HL-60 (cell line): Measurements from ENCODE around the gene LBR.

ENCODE experiments used
- DNase-seq, 2 experiments: peaks; one replicate each; pipeline ENCODE4 v3.0.0-alpha.2; 2010 to 2020; ENCODE audit warnings: low read depth in 1 of 2, low spot score in 1 of 2
- H3K27ac ChIP-seq: fragments of 250-450 bp; sonication (Bioruptor Pico); replicated peaks from 2 replicates; pipeline ENCODE4 v1.5.1; 2020; ENCODE audit warnings: mild to moderate bottlenecking, moderate library complexity
- H3K27me3 ChIP-seq: fragments of 250-450 bp; sonication (Bioruptor Pico); 2 replicates; pipeline ENCODE4 v1.5.1; 2021; ENCODE audit warnings: mild to moderate bottlenecking, moderate library complexity; ENCODE audit not compliant: insufficient read depth, poor library complexity, severe bottlenecking
- H3K4me3 ChIP-seq: replicated peaks from 2 replicates; pipeline ENCODE4 v1.5.1; 2011; ENCODE audit warnings: mild to moderate bottlenecking, control low read depth, low read length; ENCODE audit not compliant: insufficient read depth
- CTCF ChIP-seq: IDR thresholded peaks from one replicate; pipeline ENCODE4 v1.5.1; 2011; ENCODE audit warnings: low read length, control low read depth, inconsistent platforms; ENCODE audit not compliant: insufficient read depth
- GABPA ChIP-seq: IDR thresholded peaks from 2 replicates; pipeline ENCODE4 v1.6.1; 2012; ENCODE audit warnings: low read depth
- POLR2AphosphoS5 ChIP-seq: IDR thresholded peaks from 2 replicates; pipeline ENCODE4 v1.6.1; 2012; ENCODE audit warnings: low read depth
- REST ChIP-seq: IDR thresholded peaks from 2 replicates; pipeline ENCODE4 v1.6.1; 2012; ENCODE audit warnings: low read depth; ENCODE audit not compliant: insufficient replicate concordance
- SPI1 ChIP-seq: IDR thresholded peaks from 2 replicates; pipeline ENCODE4 v1.6.1; 2012; ENCODE audit warnings: low read depth, mild to moderate bottlenecking, borderline replicate concordance

The LBR gene

GRCh38 chr1:225366018-225366417 lies 61.8 kb downstream of the LBR start:
- DNase-seq = no peak
- no peak overlapping the region for H3K27ac ChIP-seq
- no peak for TF ChIP-seq SPI1
- TF ChIP-seq CTCF = no peak
- TF ChIP-seq GABPA = no peak
- TF ChIP-seq POLR2AphosphoS5 = no peak
- TF ChIP-seq REST = no peak
- H3K27me3 ChIP-seq = no peaks in the 10 kb centered on the region
- no peak overlapping the region for H3K4me3 ChIP-seq

GRCh38 chr1:225364439-225364838 lies 63.4 kb downstream of the LBR start:
- Histone ChIP-seq H3K27ac (no peak overlapping the region), H3K4me3 (no peak overlapping the region), H3K27me3 (no peaks in the 10 kb centered on the region)
- TF ChIP-seq SPI1 = no peak
- TF ChIP-seq GABPA = no peak
- no peak for TF ChIP-seq CTCF
- TF ChIP-seq POLR2AphosphoS5 = no peak
- no peak for TF ChIP-seq REST
- no peak for DNase-seq

- H3K27ac ChIP-seq = no peak overlapping the region
- H3K4me3 ChIP-seq = no peak overlapping the region
- TF ChIP-seq SPI1 = no peak
- TF ChIP-seq CTCF = no peak
- no peak for TF ChIP-seq GABPA
- no peak for TF ChIP-seq REST
- TF ChIP-seq POLR2AphosphoS5 = no peak
- H3K27me3 ChIP-seq = no peaks in the 10 kb centered on the region
- no peak for DNase-seq
Observed at GRCh38 chr1:225362805-225363204, 65.0 kb downstream of the LBR start.
